Fibroblast of the aortic adventitia (primary cell): ENCODE measurements around the gene CTTNBP2NL. TPM values are rescaled to one million over a fixed set of nuclear protein-coding genes. Genes with fewer than 3 reads are reported as not detected.
A peak's percentile ranks its signal among the peaks of the same experiment; 100 is the strongest.

Experiments
- DNase-seq: peaks from one replicate; pipeline ENCODE4 v3.0.0-alpha.2; 2010; ENCODE audit warnings: low read depth
- H3K4me3 ChIP-seq: 2 replicates; pipeline ENCODE4 v1.5.1; 2011; ENCODE audit warnings: low read depth, mild to moderate bottlenecking, control low read depth, low read length, moderate library complexity
- CTCF ChIP-seq: IDR thresholded peaks from 2 replicates; pipeline ENCODE4 v1.5.1; 2011; ENCODE audit warnings: mild to moderate bottlenecking, low read length, control low read depth, inconsistent platforms; ENCODE audit not compliant: insufficient read depth
- total RNA-seq: library from RNA; depleted of rRNA; stranded (reverse); fragments of >200 nt; gene quantifications from 2 replicates; pipeline ENCODE4 v1.2.3, GENCODE V29; 2012; ENCODE audit warnings: low replicate concordance

Gene CTTNBP2NL
- total RNA-seq, 1 donor = 27.0 TPM

- TF ChIP-seq CTCF = no peak
- DNase-seq = no peak
- no peak overlapping the region for H3K4me3 ChIP-seq
These were observed 43.6 kb downstream of the CTTNBP2NL start for GRCh38 chr1:112439592-112439991.

GRCh38 chr1:112440574-112440973 is 44.6 kb downstream of the CTTNBP2NL start:
- no peak overlapping the region for H3K4me3 ChIP-seq
- no peak for TF ChIP-seq CTCF
- DNase-seq = no peak

- DNase-seq = peak; percentile 46
- TF ChIP-seq CTCF = no peak
- H3K4me3 ChIP-seq = no peak overlapping the region
These were observed 48.3 kb downstream of the CTTNBP2NL start for GRCh38 chr1:112444269-112444668.

GRCh38 chr1:112445596-112445995 is 49.6 kb downstream of the CTTNBP2NL start:
- TF ChIP-seq CTCF = no peak
- no peak for DNase-seq
- H3K4me3 ChIP-seq = no peak overlapping the region

- DNase-seq = no peak
- H3K4me3 ChIP-seq = no peak overlapping the region
- TF ChIP-seq CTCF = no peak
These were observed 50.4 kb downstream of the CTTNBP2NL start for GRCh38 chr1:112446411-112446810.

GRCh38 chr1:112448904-112449629 is 53.1 kb downstream of the CTTNBP2NL start:
- no peak for DNase-seq
- no peak for TF ChIP-seq CTCF

GRCh38 chr1:112449630-112449983 is 53.6 kb downstream of the CTTNBP2NL start:
- DNase-seq = no peak
- H3K4me3 ChIP-seq = no peak overlapping the region
- no peak for TF ChIP-seq CTCF

More at GRCh38 chr1:112448904-112449629, 53.1 kb downstream of the CTTNBP2NL start:
- H3K4me3 ChIP-seq = no peak overlapping the region
